SK-N-SH (cell line): ENCODE results near the gene FAT2. TPM values are rescaled to one million over a fixed set of nuclear protein-coding genes. Genes with fewer than 3 reads are reported as not detected.

ENCODE experiments used
- CTCF ChIA-PET: fragments of 300-600, 350-600 bp; formaldehyde crosslinking; extraction: SDS; loops from one replicate; lab custom pipeline; 2021; lab: Yijun Ruan, JAX
- POLR2A ChIA-PET: fragments of 350-600 bp; sonication (Branson Sonifier 250); formaldehyde crosslinking; extraction: SDS; loops from one replicate; lab custom pipeline; 2020; ENCODE audit warnings: antibody characterized with exemption, inconsistent platforms; lab: Yijun Ruan, JAX
- DNase-seq: peaks from one replicate; pipeline ENCODE4 v3.0.0; 2012
- H2AFZ ChIP-seq: fragments of 200-600 bp; sonication (generic); 2 replicates; pipeline ENCODE4 v1.8.1; 2016; ENCODE audit warnings: antibody characterized with exemption, mild to moderate bottlenecking, low read depth
- H3F3A ChIP-seq: fragments of 200-600 bp; sonication (generic); replicated peaks from 2 replicates; pipeline ENCODE3; 2016; ENCODE audit warnings: antibody characterized with exemption, mild to moderate bottlenecking; ENCODE audit not compliant: insufficient read depth
- H3K27ac ChIP-seq, 2 experiments: fragments of 200-500 bp in 1 of 2; fragments of 200-600 bp in 1 of 2; sonication (Bioruptor generic) in 1 of 2; sonication (generic), shearing (Covaris generic) in 1 of 2; 2 replicates each; pipeline versions ENCODE4 v1.5.1 to v1.6.1; 2014 to 2016; ENCODE audit warnings: low read depth in 2 of 2, inconsistent platforms in 1 of 2, low read length in 1 of 2, mild to moderate bottlenecking in 1 of 2, mixed read lengths in 1 of 2
- H3K27me3 ChIP-seq: fragments of 200-600 bp; sonication (generic), shearing (Covaris generic); 2 replicates; pipeline ENCODE4 v1.6.1; 2016; ENCODE audit warnings: mixed run types; ENCODE audit not compliant: insufficient read depth
- H3K36me3 ChIP-seq, 2 experiments: fragments of 200-500 bp in 1 of 2; fragments of 200-600 bp in 1 of 2; sonication (Bioruptor generic) in 1 of 2; sonication (generic) in 1 of 2; replicated peaks in 1 of 2; 2 replicates each; pipeline versions ENCODE3 to v1.5.1; 2014 to 2016; ENCODE audit warnings: low read length in 1 of 2, mild to moderate bottlenecking in 1 of 2; ENCODE audit not compliant: insufficient read depth in 2 of 2, control insufficient read depth in 1 of 2
- H3K4me1 ChIP-seq, 2 experiments: fragments of 200-500 bp in 1 of 2; fragments of 200-600 bp in 1 of 2; sonication (Bioruptor generic) in 1 of 2; sonication (generic), shearing (Covaris generic) in 1 of 2; 2 replicates each; pipeline versions ENCODE4 v1.5.1 to v1.6.1; 2014 to 2016; ENCODE audit warnings: low read depth in 1 of 2, low read length in 1 of 2, mixed run types in 1 of 2; ENCODE audit not compliant: insufficient read depth in 2 of 2, control insufficient read depth in 1 of 2
- H3K4me2 ChIP-seq: fragments of 200-600 bp; sonication (generic), shearing (Covaris generic); 2 replicates; pipeline ENCODE4 v1.6.1; 2017; ENCODE audit warnings: mixed run types
- H3K4me3 ChIP-seq, 2 experiments: fragments of 200-500 bp in 1 of 2; fragments of 200-600 bp in 1 of 2; sonication (Bioruptor generic) in 1 of 2; sonication (generic), shearing (Covaris generic) in 1 of 2; 2 replicates each; pipeline versions ENCODE4 v1.5.1 to v1.8.1; 2014 to 2016; ENCODE audit warnings: low read depth in 2 of 2, inconsistent platforms in 1 of 2, low read length in 1 of 2, mild to moderate bottlenecking in 1 of 2, mixed read lengths in 1 of 2, moderate library complexity in 1 of 2
- H3K79me2 ChIP-seq: fragments of 200-600 bp; sonication (generic); 2 replicates; pipeline ENCODE4 v1.8.1; 2017; ENCODE audit warnings: mild to moderate bottlenecking; ENCODE audit not compliant: insufficient read depth
- H3K9ac ChIP-seq: fragments of 200-600 bp; sonication (generic); 2 replicates; pipeline ENCODE4 v1.6.1; 2017; ENCODE audit warnings: mixed run types
- H3K9me2 ChIP-seq: fragments of 200-600 bp; sonication (generic); 2 replicates; pipeline ENCODE4 v1.6.1; 2017; ENCODE audit warnings: mixed run types
- H3K9me3 ChIP-seq: fragments of 200-600 bp; sonication (generic); 2 replicates; pipeline ENCODE4 v1.6.1; 2017; ENCODE audit warnings: mixed run types, mild to moderate bottlenecking, moderate library complexity
- H4K20me1 ChIP-seq: fragments of 200-600 bp; sonication (generic); 2 replicates; pipeline ENCODE4 v1.6.1; 2017; ENCODE audit warnings: mild to moderate bottlenecking, mixed run types; ENCODE audit not compliant: insufficient read depth
- FOSL2 ChIP-seq: IDR thresholded peaks from 2 replicates; pipeline ENCODE4 v1.4.0; 2012; ENCODE audit warnings: low read depth, mild to moderate bottlenecking, moderate library complexity, borderline replicate concordance
- FOXM1 ChIP-seq: IDR thresholded peaks from 2 replicates; pipeline ENCODE4 v1.4.0; 2012; ENCODE audit warnings: low read depth, mild to moderate bottlenecking
- GATA2 ChIP-seq: sonication (generic); formaldehyde crosslinking; IDR thresholded peaks from 2 replicates; pipeline ENCODE4 v1.5.0; 2020; ENCODE audit warnings: mild to moderate bottlenecking, missing genetic modification reagents
- MXI1 ChIP-seq: IDR thresholded peaks from 2 replicates; pipeline ENCODE4 v1.6.1; 2012; ENCODE audit warnings: mild to moderate bottlenecking, low read depth, low read length, improper control_type of control experiment
- SMC3 ChIP-seq: IDR thresholded peaks from 2 replicates; pipeline ENCODE4 v1.6.1; 2012; ENCODE audit warnings: low read depth, low read length, improper control_type of control experiment
- TCF12 ChIP-seq: IDR thresholded peaks from 2 replicates; pipeline ENCODE4 v1.4.0; 2012
- WGBS: methylation state at CpG from one replicate; pipeline ENCODE4 v1.1.6; 2017; ENCODE audit warnings: low lambda C conversion rate; 5-methylcytosine and 5-hydroxymethylcytosine counted together
- polyA plus RNA-seq, 3 experiments: library from polyadenylated mRNA; depleted of rRNA; stranded (reverse); fragments of >200 nt; gene quantifications; 2 replicates each; pipeline ENCODE4 v1.2.3, GENCODE V29; 2012
- TF ChIP-seq, protein P1 (sequence below): fragments of 200-600 bp; sonication (generic); IDR thresholded peaks from 2 replicates; pipeline ENCODE4 v1.6.1; 2017; ENCODE audit warnings: antibody characterized with exemption, mild to moderate bottlenecking, moderate library complexity
- TF ChIP-seq, protein P2 (sequence below): fragments of 150-350 bp; IDR thresholded peaks from 2 replicates; pipeline ENCODE4 v1.6.1; 2017; ENCODE audit warnings: antibody characterized with exemption, low read length, low read depth, borderline replicate concordance
- TF ChIP-seq, protein P3 (sequence below): IDR thresholded peaks from 2 replicates; pipeline ENCODE4 v1.6.1; 2012; ENCODE audit warnings: mild to moderate bottlenecking, low read depth, low read length, moderate library complexity

Gene FAT2, protein sequence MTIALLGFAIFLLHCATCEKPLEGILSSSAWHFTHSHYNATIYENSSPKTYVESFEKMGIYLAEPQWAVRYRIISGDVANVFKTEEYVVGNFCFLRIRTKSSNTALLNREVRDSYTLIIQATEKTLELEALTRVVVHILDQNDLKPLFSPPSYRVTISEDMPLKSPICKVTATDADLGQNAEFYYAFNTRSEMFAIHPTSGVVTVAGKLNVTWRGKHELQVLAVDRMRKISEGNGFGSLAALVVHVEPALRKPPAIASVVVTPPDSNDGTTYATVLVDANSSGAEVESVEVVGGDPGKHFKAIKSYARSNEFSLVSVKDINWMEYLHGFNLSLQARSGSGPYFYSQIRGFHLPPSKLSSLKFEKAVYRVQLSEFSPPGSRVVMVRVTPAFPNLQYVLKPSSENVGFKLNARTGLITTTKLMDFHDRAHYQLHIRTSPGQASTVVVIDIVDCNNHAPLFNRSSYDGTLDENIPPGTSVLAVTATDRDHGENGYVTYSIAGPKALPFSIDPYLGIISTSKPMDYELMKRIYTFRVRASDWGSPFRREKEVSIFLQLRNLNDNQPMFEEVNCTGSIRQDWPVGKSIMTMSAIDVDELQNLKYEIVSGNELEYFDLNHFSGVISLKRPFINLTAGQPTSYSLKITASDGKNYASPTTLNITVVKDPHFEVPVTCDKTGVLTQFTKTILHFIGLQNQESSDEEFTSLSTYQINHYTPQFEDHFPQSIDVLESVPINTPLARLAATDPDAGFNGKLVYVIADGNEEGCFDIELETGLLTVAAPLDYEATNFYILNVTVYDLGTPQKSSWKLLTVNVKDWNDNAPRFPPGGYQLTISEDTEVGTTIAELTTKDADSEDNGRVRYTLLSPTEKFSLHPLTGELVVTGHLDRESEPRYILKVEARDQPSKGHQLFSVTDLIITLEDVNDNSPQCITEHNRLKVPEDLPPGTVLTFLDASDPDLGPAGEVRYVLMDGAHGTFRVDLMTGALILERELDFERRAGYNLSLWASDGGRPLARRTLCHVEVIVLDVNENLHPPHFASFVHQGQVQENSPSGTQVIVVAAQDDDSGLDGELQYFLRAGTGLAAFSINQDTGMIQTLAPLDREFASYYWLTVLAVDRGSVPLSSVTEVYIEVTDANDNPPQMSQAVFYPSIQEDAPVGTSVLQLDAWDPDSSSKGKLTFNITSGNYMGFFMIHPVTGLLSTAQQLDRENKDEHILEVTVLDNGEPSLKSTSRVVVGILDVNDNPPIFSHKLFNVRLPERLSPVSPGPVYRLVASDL (N-terminal part only)
- not detected in 2 replicates for polyA plus RNA-seq (2012; rRNA removed)
- not detected in 2 replicates for polyA plus RNA-seq (2012; cell fraction: cytosol; rRNA removed)
- polyA plus RNA-seq (2012; cell fraction: nucleus; rRNA removed): under 0.01 TPM in 1 of 2 replicates, not detected in the other

DNA sequence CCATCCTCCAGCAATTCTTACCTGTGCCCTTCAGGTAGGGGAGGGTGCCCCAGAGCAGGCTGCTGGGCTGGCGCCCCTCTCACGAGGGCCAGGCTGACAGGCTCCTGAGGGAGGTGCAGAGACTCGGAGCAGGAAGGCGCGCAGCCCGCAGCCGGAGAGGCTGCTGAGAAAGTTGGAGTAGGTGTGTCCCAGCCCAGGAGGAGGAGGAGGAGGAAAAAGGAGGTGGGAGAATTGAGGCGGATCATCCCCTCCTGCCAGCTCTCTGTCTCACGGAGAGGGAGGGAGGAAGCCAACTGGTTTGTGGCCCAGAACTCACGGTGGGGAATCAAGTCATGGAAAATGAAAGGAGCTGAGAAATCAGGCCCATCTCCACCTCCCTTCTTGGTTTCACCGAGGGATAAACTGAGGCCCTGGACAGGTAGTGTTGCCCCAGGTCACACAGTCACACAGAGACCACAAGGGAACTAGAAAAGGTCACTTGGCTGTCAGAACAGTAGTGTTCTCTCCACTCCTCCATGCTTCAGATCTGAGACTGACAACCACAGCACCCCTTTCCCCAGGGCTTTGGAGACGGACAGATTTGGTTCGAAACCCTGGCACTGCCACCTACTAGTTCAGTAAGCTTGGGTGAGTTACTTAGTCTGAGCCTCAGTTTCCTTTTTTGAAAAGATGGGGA is at the start of gene FAT2:
Gene FAT2 (minus strand): TSS at position 188 of the 676 bp plus-strand sequence. CDS start 22,400 bp downstream, outside the sequence.
- DNase-seq: no peak
- TF ChIP-seq, protein P1, sequence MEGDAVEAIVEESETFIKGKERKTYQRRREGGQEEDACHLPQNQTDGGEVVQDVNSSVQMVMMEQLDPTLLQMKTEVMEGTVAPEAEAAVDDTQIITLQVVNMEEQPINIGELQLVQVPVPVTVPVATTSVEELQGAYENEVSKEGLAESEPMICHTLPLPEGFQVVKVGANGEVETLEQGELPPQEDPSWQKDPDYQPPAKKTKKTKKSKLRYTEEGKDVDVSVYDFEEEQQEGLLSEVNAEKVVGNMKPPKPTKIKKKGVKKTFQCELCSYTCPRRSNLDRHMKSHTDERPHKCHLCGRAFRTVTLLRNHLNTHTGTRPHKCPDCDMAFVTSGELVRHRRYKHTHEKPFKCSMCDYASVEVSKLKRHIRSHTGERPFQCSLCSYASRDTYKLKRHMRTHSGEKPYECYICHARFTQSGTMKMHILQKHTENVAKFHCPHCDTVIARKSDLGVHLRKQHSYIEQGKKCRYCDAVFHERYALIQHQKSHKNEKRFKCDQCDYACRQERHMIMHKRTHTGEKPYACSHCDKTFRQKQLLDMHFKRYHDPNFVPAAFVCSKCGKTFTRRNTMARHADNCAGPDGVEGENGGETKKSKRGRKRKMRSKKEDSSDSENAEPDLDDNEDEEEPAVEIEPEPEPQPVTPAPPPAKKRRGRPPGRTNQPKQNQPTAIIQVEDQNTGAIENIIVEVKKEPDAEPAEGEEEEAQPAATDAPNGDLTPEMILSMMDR: no peak
- TF ChIP-seq, protein P2, sequence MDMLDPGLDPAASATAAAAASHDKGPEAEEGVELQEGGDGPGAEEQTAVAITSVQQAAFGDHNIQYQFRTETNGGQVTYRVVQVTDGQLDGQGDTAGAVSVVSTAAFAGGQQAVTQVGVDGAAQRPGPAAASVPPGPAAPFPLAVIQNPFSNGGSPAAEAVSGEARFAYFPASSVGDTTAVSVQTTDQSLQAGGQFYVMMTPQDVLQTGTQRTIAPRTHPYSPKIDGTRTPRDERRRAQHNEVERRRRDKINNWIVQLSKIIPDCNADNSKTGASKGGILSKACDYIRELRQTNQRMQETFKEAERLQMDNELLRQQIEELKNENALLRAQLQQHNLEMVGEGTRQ: no peak
- TF ChIP-seq GATA2 (CRISPR knock-in tag) (no peak), SMC3 (no peak)
- no peaks in the 10 kb centered on the region for H3F3A ChIP-seq
- no peaks in the 10 kb centered on the region for H3K36me3 ChIP-seq
- H2AFZ ChIP-seq: no peak within 1 kb of the TSS
- H3K4me2 ChIP-seq: no peak within 1 kb of the TSS
- H3K27me3 ChIP-seq: no peaks in the 10 kb centered on the region
- 62% methylated on average over 13 of the region's 13 CpGs for WGBS
- ChIA-PET CTCF (interaction anchor here (0.5 to 1.5 kb wide), 2 partner anchors 9 to 50 kb away, joined by 3 to 4 read pairs; no protein-coding TSS in a partner anchor), POLR2A (interaction anchor here (0.6 kb wide), 1 partner anchor 17 kb away, joined by 3 read pairs; no protein-coding TSS in a partner anchor)
- no peak within 1 kb of the TSS for H3K9ac ChIP-seq
- H3K9me3 ChIP-seq: no peaks in the 10 kb centered on the region
- no peaks in the 10 kb centered on the region for H4K20me1 ChIP-seq
- no peaks in the 10 kb centered on the region for H3K79me2 ChIP-seq
- no peaks in the 10 kb centered on the region for H3K9me2 ChIP-seq
- H3K4me3 ChIP-seq: no peak within 1 kb of the TSS
- peaks cover 0 to 9% of the 10 kb centered on the region in 2 experiments; a peak in 1 of 4 replicates for H3K4me1 ChIP-seq
- H3K27ac ChIP-seq: no peak within 1 kb of the TSS

DNA sequence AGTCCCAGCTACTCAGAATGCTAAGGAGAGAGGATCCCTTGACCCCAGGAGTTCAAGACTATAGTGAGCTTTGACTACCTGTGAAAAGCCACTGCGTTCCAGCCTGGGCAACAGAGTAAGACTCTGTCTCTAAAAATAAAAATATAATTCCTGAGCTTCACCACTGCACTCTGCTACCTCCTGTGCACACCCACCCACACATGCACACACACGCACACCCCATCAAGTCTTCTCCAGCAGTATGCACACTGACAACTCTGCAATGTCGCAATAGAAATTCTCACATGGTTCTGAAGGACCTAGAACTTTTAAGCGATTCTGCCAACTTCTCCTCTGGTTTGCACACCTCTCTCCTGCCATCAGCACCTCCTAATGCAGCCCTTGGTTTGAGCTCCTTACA is 47.5 kb upstream of the FAT2 start:
- Histone ChIP-seq H3K27ac (no peak overlapping the region), H3K4me2 (no peak overlapping the region), H3K79me2 (no peaks in the 10 kb centered on the region), H3K4me3 (no peak overlapping the region), H3K9me3 (no peaks in the 10 kb centered on the region), H4K20me1 (no peaks in the 10 kb centered on the region), H2AFZ (no peak overlapping the region), H3K4me1 (no peaks in the 10 kb centered on the region), H3F3A (no peaks in the 10 kb centered on the region), H3K27me3 (peaks cover 29% of the 10 kb centered on the region; the same call in 1 of the 2 replicates), H3K9ac (no peak overlapping the region), H3K9me2 (no peaks in the 10 kb centered on the region), H3K36me3 (no peaks in the 10 kb centered on the region)
- no peak for DNase-seq
- ChIA-PET POLR2A (no interaction called here), CTCF (interaction anchor here (0.8 to 2.5 kb wide), 4 partner anchors 13 to 191 kb away, joined by 3 to 12 read pairs (median 6); partner anchors contain the start of gene SLC36A1)
- 49% methylated on average over 4 of the region's 4 CpGs for WGBS
- TF ChIP-seq, protein P3, sequence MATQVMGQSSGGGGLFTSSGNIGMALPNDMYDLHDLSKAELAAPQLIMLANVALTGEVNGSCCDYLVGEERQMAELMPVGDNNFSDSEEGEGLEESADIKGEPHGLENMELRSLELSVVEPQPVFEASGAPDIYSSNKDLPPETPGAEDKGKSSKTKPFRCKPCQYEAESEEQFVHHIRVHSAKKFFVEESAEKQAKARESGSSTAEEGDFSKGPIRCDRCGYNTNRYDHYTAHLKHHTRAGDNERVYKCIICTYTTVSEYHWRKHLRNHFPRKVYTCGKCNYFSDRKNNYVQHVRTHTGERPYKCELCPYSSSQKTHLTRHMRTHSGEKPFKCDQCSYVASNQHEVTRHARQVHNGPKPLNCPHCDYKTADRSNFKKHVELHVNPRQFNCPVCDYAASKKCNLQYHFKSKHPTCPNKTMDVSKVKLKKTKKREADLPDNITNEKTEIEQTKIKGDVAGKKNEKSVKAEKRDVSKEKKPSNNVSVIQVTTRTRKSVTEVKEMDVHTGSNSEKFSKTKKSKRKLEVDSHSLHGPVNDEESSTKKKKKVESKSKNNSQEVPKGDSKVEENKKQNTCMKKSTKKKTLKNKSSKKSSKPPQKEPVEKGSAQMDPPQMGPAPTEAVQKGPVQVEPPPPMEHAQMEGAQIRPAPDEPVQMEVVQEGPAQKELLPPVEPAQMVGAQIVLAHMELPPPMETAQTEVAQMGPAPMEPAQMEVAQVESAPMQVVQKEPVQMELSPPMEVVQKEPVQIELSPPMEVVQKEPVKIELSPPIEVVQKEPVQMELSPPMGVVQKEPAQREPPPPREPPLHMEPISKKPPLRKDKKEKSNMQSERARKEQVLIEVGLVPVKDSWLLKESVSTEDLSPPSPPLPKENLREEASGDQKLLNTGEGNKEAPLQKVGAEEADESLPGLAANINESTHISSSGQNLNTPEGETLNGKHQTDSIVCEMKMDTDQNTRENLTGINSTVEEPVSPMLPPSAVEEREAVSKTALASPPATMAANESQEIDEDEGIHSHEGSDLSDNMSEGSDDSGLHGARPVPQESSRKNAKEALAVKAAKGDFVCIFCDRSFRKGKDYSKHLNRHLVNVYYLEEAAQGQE: no peak
- no peak for TF ChIP-seq MXI1
- TF ChIP-seq FOXM1: no peak
- TF ChIP-seq TCF12: no peak
- TF ChIP-seq, protein P2: no peak
- TF ChIP-seq FOSL2: no peak
